Measurements from ENCODE around the gene PRRT1B. TPM values are rescaled to one million over a fixed set of nuclear protein-coding genes. Genes with fewer than 3 reads are reported as not detected.

Gene PRRT1B
- total RNA-seq, 1 experiment from 2014 or later = not detected

Other genes starting within 250 kb of the PRRT1B start
- 38.4 and 41.1 TPM in 2 replicates for gene PRRC2B, start 151.4 kb upstream of the PRRT1B start, total RNA-seq (2014; rRNA removed; shearing (Covaris generic))
- gene POMT1, start 42.6 kb upstream of the PRRT1B start, total RNA-seq (2014; rRNA removed; shearing (Covaris generic)) = 25.6 and 34.6 TPM in 2 replicates
- gene UCK1, start 14.3 kb upstream of the PRRT1B start, total RNA-seq (2014; rRNA removed; shearing (Covaris generic)) = 19.1 and 21.9 TPM in 2 replicates
- 23.6 and 24.7 TPM in 2 replicates for gene RAPGEF1, start 194.6 kb downstream of the PRRT1B start, total RNA-seq (2014; rRNA removed; shearing (Covaris generic))

Measured in SJSA1 (cell line).